ENCODE data around the gene C1orf35.
A peak's percentile ranks its signal among the peaks of the same experiment; 100 is the strongest.

The C1orf35 gene

GRCh38 chr1:228077565-228078330, 25.4 kb downstream of the C1orf35 start:
- no peak for DNase-seq

GRCh38 chr1:228076796-228077430, 26.2 kb downstream of the C1orf35 start:
- no peak for DNase-seq

- no peak for DNase-seq
Observed at GRCh38 chr1:228075801-228076271, 27.3 kb downstream of the C1orf35 start.

GRCh38 chr1:228074954-228075730, 28.0 kb downstream of the C1orf35 start:
- DNase-seq, result peak in 1 of 3 experiments; percentile 22

- peak in 2 of 3 experiments; percentile 53 to 82 for DNase-seq
Observed at GRCh38 chr1:228073857-228074545, 29.1 kb downstream of the C1orf35 start.

- no peak for DNase-seq
Observed at GRCh38 chr1:228073061-228073856, 29.9 kb downstream of the C1orf35 start.

GRCh38 chr1:228072658-228073043, 30.5 kb downstream of the C1orf35 start:
- DNase-seq, result peak in 2 of 3 experiments; percentile 26 to 34

GRCh38 chr1:228071839-228072657, 31.1 kb downstream of the C1orf35 start:
- DNase-seq, result no peak

- no peak for DNase-seq
Observed at GRCh38 chr1:228070851-228071250, 32.3 kb downstream of the C1orf35 start.

- DNase-seq, result no peak
Observed at GRCh38 chr1:228070173-228070572, 33.0 kb downstream of the C1orf35 start.

- DNase-seq, result no peak
Observed at GRCh38 chr1:228068359-228068758, 34.8 kb downstream of the C1orf35 start.

GRCh38 chr1:228066891-228067654, 36.1 kb downstream of the C1orf35 start:
- DNase-seq, result no peak

GRCh38 chr1:228066416-228066815, 36.7 kb downstream of the C1orf35 start:
- DNase-seq, result peak in 2 of 3 experiments; percentile 5 to 31

- DNase-seq, result no peak
Observed at GRCh38 chr1:228065543-228066347, 37.4 kb downstream of the C1orf35 start.

- no peak for DNase-seq
Observed at GRCh38 chr1:228064741-228065542, 38.2 kb downstream of the C1orf35 start.

- no peak for DNase-seq
Observed at GRCh38 chr1:228064296-228064695, 38.8 kb downstream of the C1orf35 start.

GRCh38 chr1:228063251-228064191, 39.6 kb downstream of the C1orf35 start:
- DNase-seq, result no peak
